Suprapubic skin (tissue), 3 donors: ENCODE data around the gene PYGB.

ENCODE experiments used
- CTCF ChIP-seq, 2 donors: fragments of 200-600 bp in 1 of 2; fragments of 450-650 bp in 1 of 2; sonication (generic) in 1 of 2; IDR thresholded peaks; one replicate each; pipeline ENCODE4 v1.5.1; 2016 to 2019; ENCODE audit warnings: antibody characterized with exemption in 2 of 2, mild to moderate bottlenecking in 1 of 2, moderate library complexity in 1 of 2
- EP300 ChIP-seq: sonication (generic); formaldehyde crosslinking; IDR thresholded peaks from one replicate; pipeline ENCODE4 v1.6.1; 2017; ENCODE audit warnings: antibody characterized with exemption
- POLR2A ChIP-seq, 2 donors: fragments of 450-650 bp; IDR thresholded peaks; one replicate each; pipeline ENCODE4 v1.6.1; 2017; ENCODE audit warnings: antibody characterized with exemption in 2 of 2, mild to moderate bottlenecking in 2 of 2, moderate library complexity in 2 of 2

GRCh38 chr20:25224941-25225340 lies 22.9 kb upstream of the PYGB start:
- TF ChIP-seq EP300 (no peak), POLR2A (IDR thresholded peaks at IDR 0.05) (no peak), CTCF (IDR thresholded peaks at IDR 0.05) (no peak)
